Heart left ventricle (tissue), 16 donors: ENCODE measurements around the gene IRF2BPL. TPM values are rescaled to one million over a fixed set of nuclear protein-coding genes. Genes with fewer than 3 reads are reported as not detected.

Experiments
- ATAC-seq, 4 donors: fragments of 200-7000 bp; cut with Tn5 transposase; one replicate each; pipeline ENCODE4 v1.9.1; 2020 to 2022; ENCODE audit warnings: moderate library complexity in 4 of 4, mild to moderate bottlenecking in 3 of 4, moderate number of reproducible peaks in 1 of 4
- DNase-seq, 5 donors: peaks; one replicate each; pipeline ENCODE4 v3.0.0-alpha.2; 2020
- H3K27ac ChIP-seq, 12 donors: fragments of 200-600 bp; sonication (generic) in 4 of 12; one replicate each; pipeline versions ENCODE4 v1.5.0 to v1.8.0; 2016 to 2022; ENCODE audit warnings: mild to moderate bottlenecking in 2 of 12
- H3K27me3 ChIP-seq, 9 donors: fragments of 200-600 bp; sonication (generic) in 2 of 9; one replicate each; pipeline versions ENCODE4 v1.5.1 to v1.8.0; 2016 to 2022; ENCODE audit warnings: mild to moderate bottlenecking in 3 of 9
- H3K36me3 ChIP-seq, 9 donors: fragments of 200-600 bp; sonication (generic) in 2 of 9; one replicate each; pipeline versions ENCODE4 v1.5.0 to v1.8.0; 2018 to 2022; ENCODE audit warnings: mild to moderate bottlenecking in 2 of 9
- H3K4me1 ChIP-seq, 12 donors: fragments of 200-600 bp; sonication (generic) in 4 of 12; one replicate each; pipeline versions ENCODE4 v1.5.0 to v1.8.0; 2016 to 2022; ENCODE audit warnings: mild to moderate bottlenecking in 3 of 12
- H3K4me3 ChIP-seq, 12 donors: fragments of 200-600 bp; sonication (generic) in 4 of 12; one replicate each; pipeline versions ENCODE4 v1.5.0 to v1.8.0; 2017 to 2022; ENCODE audit warnings: mild to moderate bottlenecking in 9 of 12, moderate library complexity in 4 of 12
- H3K9me3 ChIP-seq, 12 donors: fragments of 200-600 bp; sonication (generic) in 4 of 12; one replicate each; pipeline versions ENCODE4 v1.5.0 to v1.8.0; 2016 to 2022; ENCODE audit warnings: mild to moderate bottlenecking in 1 of 12
- CTCF ChIP-seq, 12 donors: fragments of 200-600 bp; sonication (generic) in 4 of 12; IDR thresholded peaks; one replicate each; pipeline versions ENCODE4 v1.5.0 to v1.8.0; 2018 to 2022; ENCODE audit warnings: antibody characterized with exemption in 12 of 12, mild to moderate bottlenecking in 5 of 12
- POLR2A ChIP-seq, 2 donors: fragments of 450-650 bp; IDR thresholded peaks; one replicate each; pipeline ENCODE4 v1.6.1; 2017; ENCODE audit warnings: antibody characterized with exemption in 2 of 2, mild to moderate bottlenecking in 2 of 2, moderate library complexity in 2 of 2
- WGBS, 4 donors: extraction: QIAGEN DNeasy Blood & Tissue Kit in 2 of 4; methylation state at CpG; one replicate each; pipeline versions ENCODE4 v1.1.5 to v1.1.7; 2013 to 2018; 5-methylcytosine and 5-hydroxymethylcytosine counted together
- intact Hi-C, 10 donors: fragments of 100-400 bp; cut with DNase I; formaldehyde crosslinking; loops; one replicate each; pipeline versions ENCODE4 v1.11.1 to v1.14.2; 2022
- polyA plus RNA-seq, 2 donors: library from polyadenylated mRNA; stranded (reverse); fragments of 200-250 nt; gene quantifications; one replicate each; pipeline ENCODE4 v1.2.3, GENCODE V29; 2013
- total RNA-seq, 9 donors: library from RNA; depleted of rRNA in 2 of 9; stranded (reverse); fragments of >200 nt in 2 of 9; fragmentation: NEBNext Ultra II Directional in 3 of 9; extraction: Animal tissue kit (Norgen Biotek cat#: 25700) in 3 of 9; gene quantifications; one replicate each; pipeline versions ENCODE4 v1.1.0 to v1.2.4, GENCODE V29; 2016 to 2023
- donor health status: ischemic (EF 13 %, LVEDD 7.1; RV severe dilation, severe dysfunction).
- donor health status: healthy with polysubstance abuse.
- donor health status: DM: no; HTN: yes; CAD: no.
- donor health status: DM: no; HTN: no; CAD: no.
- donor health status: ischemic (EF 25% LVEDD 6.9; RV normal size, moderate dysfunction).
- donor health status: ischemic (EF 25% LVEDD 5.7; RV mildly dilated, moderate dysfunction).
- donor health status: healthy.
- donor health status: DM: yes; HTN: yes; CAD: no.
- donor health status: ischemic (EF 35%, LVEDD 5.7; RV mildly dilated, moderate dysfunction).
- donor health status: nonischemic (EF 11% LVEDD 7.7; RV severe dilation, severe dysfunction).
- donor health status: DM: yes; HTN: yes; CAD: no.
- donor health status: PGD.
- donor health status: ischemic (EF 29% LVEDD 5.4; RV normal size, mild dysfunction).
- donor health status: nonischemic (EF 23%, LVEDD 6.1; RV moderate dilation, normal function).

The IRF2BPL gene
- total and polyA plus RNA-seq, 11 donors, result 7.5 to 59.2 (median 36.2) TPM

GRCh38 chr14:76981670-76982069 lies 46.8 kb downstream of the IRF2BPL start:
- no peak for TF ChIP-seq CTCF (IDR thresholded peaks at IDR 0.05)
- no peak for TF ChIP-seq POLR2A (IDR thresholded peaks at IDR 0.05)
- intact Hi-C loops, result no loop called here
- H3K4me1 ChIP-seq, result peaks cover 0 to 16% (median 0%) of the 10 kb centered on the region in 12 donors
- no peak overlapping the region for H3K4me3 ChIP-seq
- no peaks in the 10 kb centered on the region for H3K36me3 ChIP-seq
- no peak overlapping the region for H3K27ac ChIP-seq
- H3K9me3 ChIP-seq, result peaks cover 0 to 6% (median 0%) of the 10 kb centered on the region in 12 donors
- DNase-seq, result no peak
- 97 to 100% (median 99%) methylated on average over 1 of the region's 1 CpG for WGBS, 4 donors
- H3K27me3 ChIP-seq, result no peaks in the 10 kb centered on the region
- no peak for ATAC-seq

GRCh38 chr14:76977793-76978720 lies 50.5 kb downstream of the IRF2BPL start:
- 36 to 50% (median 49%) methylated on average over 15 of the region's 15 CpGs for WGBS, 4 donors
- no peaks in the 10 kb centered on the region for H3K27me3 ChIP-seq
- DNase-seq, result peak; percentile 36 to 82 (median 70)
- peaks cover 0 to 16% (median 0%) of the 10 kb centered on the region in 12 donors for H3K4me1 ChIP-seq
- H3K9me3 ChIP-seq, result peaks cover 0 to 6% (median 0%) of the 10 kb centered on the region in 12 donors
- ATAC-seq, result peak; percentile 26 to 87 (median 82)
- peak overlapping the region in 3 of 12 donors; percentile 39 to 81 (median 42) for H3K27ac ChIP-seq
- intact Hi-C loops, result loop anchor here in 1 of 10 donors (5.0 kb wide), 1 partner anchor 34 kb away; no protein-coding TSS in a partner anchor
- H3K36me3 ChIP-seq, result no peaks in the 10 kb centered on the region
- no peak for TF ChIP-seq POLR2A (IDR thresholded peaks at IDR 0.05)
- no peak for TF ChIP-seq CTCF (IDR thresholded peaks at IDR 0.05)
- no peak overlapping the region for H3K4me3 ChIP-seq

DNA sequence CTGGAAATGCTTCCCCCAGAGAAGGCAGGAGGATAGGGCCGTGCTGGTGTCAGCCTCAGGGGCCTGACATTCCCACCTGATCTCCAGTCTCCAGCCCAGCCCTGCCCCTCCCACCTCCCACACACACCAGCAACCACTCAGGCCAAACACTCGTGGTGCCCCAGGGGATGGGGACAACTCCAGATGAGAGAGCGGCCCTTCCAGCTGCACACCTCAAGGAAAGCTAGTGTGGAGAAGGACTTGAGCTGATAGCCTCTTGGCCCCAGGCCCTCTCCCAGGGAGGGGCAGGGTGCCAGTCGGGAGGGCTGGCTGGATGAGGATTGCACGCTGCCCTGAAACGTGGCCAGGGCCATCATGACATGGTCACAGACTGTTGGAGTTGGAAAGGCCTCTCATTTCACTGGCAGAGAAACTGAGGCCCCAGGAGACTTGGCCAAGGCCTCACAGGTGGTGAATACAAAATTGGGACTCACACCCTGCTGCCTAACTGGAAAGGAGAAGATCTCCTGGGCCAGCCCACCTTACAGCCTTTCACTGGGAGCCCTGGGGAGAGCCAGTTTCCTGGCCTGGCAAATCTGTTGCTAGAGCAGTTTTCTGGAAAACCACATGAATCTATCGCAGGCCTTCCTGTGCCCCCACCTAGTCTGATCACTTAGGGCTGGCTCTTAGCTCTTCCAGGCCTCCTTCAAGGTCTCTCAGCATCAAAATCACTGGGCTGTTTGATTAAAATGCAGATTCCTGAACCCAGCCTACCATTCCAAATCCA lies 52.1 kb downstream of the IRF2BPL start:
- Histone ChIP-seq H3K27ac (peak overlapping the region in 1 of 12 donors; percentile 46), H3K4me1 (peaks cover 0 to 16% (median 0%) of the 10 kb centered on the region in 12 donors), H3K4me3 (no peak overlapping the region), H3K27me3 (no peaks in the 10 kb centered on the region), H3K36me3 (no peaks in the 10 kb centered on the region), H3K9me3 (peaks cover 0 to under 1% (median 0%) of the 10 kb centered on the region in 12 donors)
- DNase-seq, result no peak
- TF ChIP-seq POLR2A (IDR thresholded peaks at IDR 0.05) (no peak), CTCF (IDR thresholded peaks at IDR 0.05) (no peak)
- WGBS, 4 donors, result 63 to 74% (median 69%) methylated on average over 7 of the region's 7 CpGs
- intact Hi-C loops, result loop anchor here in 1 of 10 donors (5.0 kb wide), 1 partner anchor 36 kb away; no protein-coding TSS in a partner anchor
- ATAC-seq, result peak; percentile 16 to 36 (median 22)
